Liver (tissue), 3 donors: ENCODE results near the gene INPP5E.

ENCODE experiments used
- EGR1 ChIP-seq, 2 donors: IDR thresholded peaks; 2 replicates each; pipeline ENCODE4 v1.6.1; 2016 to 2018; ENCODE audit warnings: antibody characterized with exemption in 2 of 2, low read depth in 2 of 2
- FOXA1 ChIP-seq: IDR thresholded peaks from 2 replicates; pipeline ENCODE4 v1.6.1; 2016; ENCODE audit warnings: antibody characterized with exemption
- GABPA ChIP-seq, 2 donors: IDR thresholded peaks in 1 of 2; conservative IDR thresholded peaks in 1 of 2; 2 replicates each; pipeline ENCODE4 v1.6.1; 2016; ENCODE audit warnings: antibody characterized with exemption in 2 of 2, mild to moderate bottlenecking in 1 of 2, moderate library complexity in 1 of 2
- RAD21 ChIP-seq, 2 donors: IDR thresholded peaks; 2 replicates each; pipeline ENCODE4 v1.6.1; 2016; ENCODE audit warnings: antibody characterized with exemption in 2 of 2, mild to moderate bottlenecking in 2 of 2
- TAF1 ChIP-seq: conservative IDR thresholded peaks from 2 replicates; pipeline ENCODE4 v1.6.1; 2016; ENCODE audit warnings: antibody characterized with exemption, mild to moderate bottlenecking
- TF ChIP-seq, protein P1 (sequence below): fragments of 150-350 bp; IDR thresholded peaks from 2 replicates; pipeline ENCODE4 v1.5.1; 2017; ENCODE audit warnings: improper control_type of control experiment, low read depth, low read length; ENCODE audit not compliant: missing input control
- TF ChIP-seq, protein P2 (sequence below): IDR thresholded peaks from 2 replicates; pipeline ENCODE4 v1.6.1; 2016; ENCODE audit warnings: antibody characterized with exemption
- TF ChIP-seq, protein P3 (sequence below): IDR thresholded peaks from 2 replicates; pipeline ENCODE4 v1.6.1; 2016; ENCODE audit warnings: antibody characterized with exemption
- TF ChIP-seq, protein P4 (sequence below): IDR thresholded peaks from 2 replicates; pipeline ENCODE4 v1.6.1; 2016; ENCODE audit warnings: antibody characterized with exemption, mild to moderate bottlenecking
- donor health status: healthy.
- donor health status: healthy.

DNA sequence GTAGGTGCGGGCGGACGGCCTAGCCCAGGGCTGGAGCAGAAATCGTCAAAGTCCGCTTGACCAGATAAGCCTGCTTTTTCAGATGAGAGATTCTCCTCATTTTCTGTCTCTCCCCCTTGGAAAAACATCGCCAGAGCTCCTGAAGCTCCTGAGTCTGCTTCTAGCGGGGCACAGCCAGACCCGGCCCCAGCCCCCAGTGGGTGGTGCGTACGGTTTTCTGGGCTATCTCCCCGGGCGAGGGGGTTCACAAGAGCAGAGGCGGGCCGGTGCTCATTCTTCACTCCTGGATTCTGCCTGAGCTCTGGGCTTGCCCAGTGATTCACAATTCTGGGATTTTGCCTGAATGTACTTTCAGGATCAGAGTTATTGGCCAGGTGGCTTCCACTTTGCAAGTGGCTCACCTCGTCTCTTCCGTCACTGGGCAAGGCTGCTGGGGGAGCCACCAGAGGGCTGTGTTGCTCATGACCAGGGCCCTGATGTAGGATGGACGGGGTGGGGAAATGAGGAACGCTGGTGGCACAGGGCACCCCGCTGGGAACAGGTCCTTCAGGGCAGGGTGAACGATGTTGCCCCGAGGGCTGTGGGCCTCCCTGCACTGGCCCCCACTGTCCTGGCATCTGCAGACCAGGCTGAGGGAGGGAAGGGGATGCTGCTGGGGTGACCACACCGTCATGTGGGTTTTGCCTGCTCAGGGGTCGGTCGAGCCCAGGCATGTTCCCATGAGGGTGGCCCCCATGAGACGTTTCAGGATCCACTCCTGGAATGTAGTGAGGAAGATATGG lies 36.9 kb upstream of the INPP5E start:
- TF ChIP-seq, protein P1, sequence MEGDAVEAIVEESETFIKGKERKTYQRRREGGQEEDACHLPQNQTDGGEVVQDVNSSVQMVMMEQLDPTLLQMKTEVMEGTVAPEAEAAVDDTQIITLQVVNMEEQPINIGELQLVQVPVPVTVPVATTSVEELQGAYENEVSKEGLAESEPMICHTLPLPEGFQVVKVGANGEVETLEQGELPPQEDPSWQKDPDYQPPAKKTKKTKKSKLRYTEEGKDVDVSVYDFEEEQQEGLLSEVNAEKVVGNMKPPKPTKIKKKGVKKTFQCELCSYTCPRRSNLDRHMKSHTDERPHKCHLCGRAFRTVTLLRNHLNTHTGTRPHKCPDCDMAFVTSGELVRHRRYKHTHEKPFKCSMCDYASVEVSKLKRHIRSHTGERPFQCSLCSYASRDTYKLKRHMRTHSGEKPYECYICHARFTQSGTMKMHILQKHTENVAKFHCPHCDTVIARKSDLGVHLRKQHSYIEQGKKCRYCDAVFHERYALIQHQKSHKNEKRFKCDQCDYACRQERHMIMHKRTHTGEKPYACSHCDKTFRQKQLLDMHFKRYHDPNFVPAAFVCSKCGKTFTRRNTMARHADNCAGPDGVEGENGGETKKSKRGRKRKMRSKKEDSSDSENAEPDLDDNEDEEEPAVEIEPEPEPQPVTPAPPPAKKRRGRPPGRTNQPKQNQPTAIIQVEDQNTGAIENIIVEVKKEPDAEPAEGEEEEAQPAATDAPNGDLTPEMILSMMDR = no peak
- no peak for TF ChIP-seq FOXA1
- TF ChIP-seq TAF1 = no peak
- no peak for TF ChIP-seq RAD21 (IDR thresholded peaks at IDR 0.05)
- TF ChIP-seq, protein P2, sequence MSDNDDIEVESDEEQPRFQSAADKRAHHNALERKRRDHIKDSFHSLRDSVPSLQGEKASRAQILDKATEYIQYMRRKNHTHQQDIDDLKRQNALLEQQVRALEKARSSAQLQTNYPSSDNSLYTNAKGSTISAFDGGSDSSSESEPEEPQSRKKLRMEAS = no peak
- TF ChIP-seq, protein P3, sequence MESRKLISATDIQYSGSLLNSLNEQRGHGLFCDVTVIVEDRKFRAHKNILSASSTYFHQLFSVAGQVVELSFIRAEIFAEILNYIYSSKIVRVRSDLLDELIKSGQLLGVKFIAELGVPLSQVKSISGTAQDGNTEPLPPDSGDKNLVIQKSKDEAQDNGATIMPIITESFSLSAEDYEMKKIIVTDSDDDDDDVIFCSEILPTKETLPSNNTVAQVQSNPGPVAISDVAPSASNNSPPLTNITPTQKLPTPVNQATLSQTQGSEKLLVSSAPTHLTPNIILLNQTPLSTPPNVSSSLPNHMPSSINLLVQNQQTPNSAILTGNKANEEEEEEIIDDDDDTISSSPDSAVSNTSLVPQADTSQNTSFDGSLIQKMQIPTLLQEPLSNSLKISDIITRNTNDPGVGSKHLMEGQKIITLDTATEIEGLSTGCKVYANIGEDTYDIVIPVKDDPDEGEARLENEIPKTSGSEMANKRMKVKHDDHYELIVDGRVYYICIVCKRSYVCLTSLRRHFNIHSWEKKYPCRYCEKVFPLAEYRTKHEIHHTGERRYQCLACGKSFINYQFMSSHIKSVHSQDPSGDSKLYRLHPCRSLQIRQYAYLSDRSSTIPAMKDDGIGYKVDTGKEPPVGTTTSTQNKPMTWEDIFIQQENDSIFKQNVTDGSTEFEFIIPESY = no peak
- TF ChIP-seq, protein P4, sequence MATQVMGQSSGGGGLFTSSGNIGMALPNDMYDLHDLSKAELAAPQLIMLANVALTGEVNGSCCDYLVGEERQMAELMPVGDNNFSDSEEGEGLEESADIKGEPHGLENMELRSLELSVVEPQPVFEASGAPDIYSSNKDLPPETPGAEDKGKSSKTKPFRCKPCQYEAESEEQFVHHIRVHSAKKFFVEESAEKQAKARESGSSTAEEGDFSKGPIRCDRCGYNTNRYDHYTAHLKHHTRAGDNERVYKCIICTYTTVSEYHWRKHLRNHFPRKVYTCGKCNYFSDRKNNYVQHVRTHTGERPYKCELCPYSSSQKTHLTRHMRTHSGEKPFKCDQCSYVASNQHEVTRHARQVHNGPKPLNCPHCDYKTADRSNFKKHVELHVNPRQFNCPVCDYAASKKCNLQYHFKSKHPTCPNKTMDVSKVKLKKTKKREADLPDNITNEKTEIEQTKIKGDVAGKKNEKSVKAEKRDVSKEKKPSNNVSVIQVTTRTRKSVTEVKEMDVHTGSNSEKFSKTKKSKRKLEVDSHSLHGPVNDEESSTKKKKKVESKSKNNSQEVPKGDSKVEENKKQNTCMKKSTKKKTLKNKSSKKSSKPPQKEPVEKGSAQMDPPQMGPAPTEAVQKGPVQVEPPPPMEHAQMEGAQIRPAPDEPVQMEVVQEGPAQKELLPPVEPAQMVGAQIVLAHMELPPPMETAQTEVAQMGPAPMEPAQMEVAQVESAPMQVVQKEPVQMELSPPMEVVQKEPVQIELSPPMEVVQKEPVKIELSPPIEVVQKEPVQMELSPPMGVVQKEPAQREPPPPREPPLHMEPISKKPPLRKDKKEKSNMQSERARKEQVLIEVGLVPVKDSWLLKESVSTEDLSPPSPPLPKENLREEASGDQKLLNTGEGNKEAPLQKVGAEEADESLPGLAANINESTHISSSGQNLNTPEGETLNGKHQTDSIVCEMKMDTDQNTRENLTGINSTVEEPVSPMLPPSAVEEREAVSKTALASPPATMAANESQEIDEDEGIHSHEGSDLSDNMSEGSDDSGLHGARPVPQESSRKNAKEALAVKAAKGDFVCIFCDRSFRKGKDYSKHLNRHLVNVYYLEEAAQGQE = no peak
- no peak for TF ChIP-seq GABPA (IDR thresholded peaks at IDR 0.05 in 1 of 2, conservative IDR thresholded peaks at IDR 0.05 in 1 of 2)
- no peak for TF ChIP-seq EGR1 (IDR thresholded peaks at IDR 0.05; ENCODE audit: low read depth in 2 of 2)
